ENCODE measurements around the gene MPC1. TPM values are rescaled to one million over a fixed set of nuclear protein-coding genes. Genes with fewer than 3 reads are reported as not detected.

MPC1 gene
- total RNA-seq, 3 donors from 2014 or later: 37.4 to 66.9 (median 65.7) TPM

DNA sequence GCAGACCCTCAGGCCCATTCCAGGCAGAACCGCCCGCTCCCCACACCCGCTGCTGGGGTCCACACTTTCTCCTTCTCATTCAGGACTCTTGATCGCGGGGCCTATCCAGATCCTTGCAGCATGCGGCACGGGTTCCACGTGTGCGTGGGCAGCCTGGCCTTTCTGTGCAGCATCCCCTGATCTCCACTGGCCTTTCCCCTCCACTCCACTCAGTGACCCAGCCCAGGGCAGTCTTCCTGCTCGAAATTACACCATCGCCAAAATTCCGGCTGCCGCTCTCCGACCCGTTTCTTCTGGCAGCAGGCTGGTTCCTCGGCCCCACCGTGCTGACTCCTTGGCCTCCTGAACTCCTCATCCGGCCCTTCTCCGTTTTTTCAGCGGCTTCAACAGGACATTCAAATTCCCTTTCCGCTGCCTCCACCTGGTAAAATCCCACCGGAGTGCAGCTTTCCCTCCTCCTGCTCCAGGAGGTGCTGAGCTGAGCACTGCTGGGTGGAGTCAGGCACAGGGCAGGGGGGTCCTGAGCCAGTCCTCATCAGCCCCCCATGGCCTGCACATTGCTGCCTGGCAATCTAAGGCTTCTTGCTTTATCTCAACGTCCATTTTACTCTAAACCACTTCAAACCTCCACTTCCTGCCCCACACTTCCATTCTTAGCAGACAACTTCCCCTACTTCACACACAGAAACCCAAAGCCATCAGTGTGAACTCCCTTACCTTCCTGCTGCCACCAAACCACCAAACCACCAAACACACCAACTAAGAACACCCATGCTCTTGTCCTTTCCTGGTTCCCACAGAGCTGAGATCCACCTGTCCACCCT, 49.4 kb downstream of the MPC1 start:
- Histone ChIP-seq H3K4me3 (peak overlapping the region in 1 of 3 donors; percentile 26), H3K9me3 (no peaks in the 10 kb centered on the region), H3K27me3 (no peaks in the 10 kb centered on the region), H3K4me1 (no peaks in the 10 kb centered on the region), H3K27ac (no peak overlapping the region), H3K36me3 (no peaks in the 10 kb centered on the region)
- DNase-seq (ENCODE audit: low spot score in 2 of 2): no peak
- intact Hi-C loops (cut with DNase I; ENCODE audit: low total_unique reads): no loop called here
- TF ChIP-seq POLR2AphosphoS5 (IDR thresholded peaks at IDR 0.05) (no peak), POLR2A (IDR thresholded peaks at IDR 0.05) (no peak)
- TF ChIP-seq, protein P1, sequence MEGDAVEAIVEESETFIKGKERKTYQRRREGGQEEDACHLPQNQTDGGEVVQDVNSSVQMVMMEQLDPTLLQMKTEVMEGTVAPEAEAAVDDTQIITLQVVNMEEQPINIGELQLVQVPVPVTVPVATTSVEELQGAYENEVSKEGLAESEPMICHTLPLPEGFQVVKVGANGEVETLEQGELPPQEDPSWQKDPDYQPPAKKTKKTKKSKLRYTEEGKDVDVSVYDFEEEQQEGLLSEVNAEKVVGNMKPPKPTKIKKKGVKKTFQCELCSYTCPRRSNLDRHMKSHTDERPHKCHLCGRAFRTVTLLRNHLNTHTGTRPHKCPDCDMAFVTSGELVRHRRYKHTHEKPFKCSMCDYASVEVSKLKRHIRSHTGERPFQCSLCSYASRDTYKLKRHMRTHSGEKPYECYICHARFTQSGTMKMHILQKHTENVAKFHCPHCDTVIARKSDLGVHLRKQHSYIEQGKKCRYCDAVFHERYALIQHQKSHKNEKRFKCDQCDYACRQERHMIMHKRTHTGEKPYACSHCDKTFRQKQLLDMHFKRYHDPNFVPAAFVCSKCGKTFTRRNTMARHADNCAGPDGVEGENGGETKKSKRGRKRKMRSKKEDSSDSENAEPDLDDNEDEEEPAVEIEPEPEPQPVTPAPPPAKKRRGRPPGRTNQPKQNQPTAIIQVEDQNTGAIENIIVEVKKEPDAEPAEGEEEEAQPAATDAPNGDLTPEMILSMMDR (IDR thresholded peaks at IDR 0.05): no peak

DNA sequence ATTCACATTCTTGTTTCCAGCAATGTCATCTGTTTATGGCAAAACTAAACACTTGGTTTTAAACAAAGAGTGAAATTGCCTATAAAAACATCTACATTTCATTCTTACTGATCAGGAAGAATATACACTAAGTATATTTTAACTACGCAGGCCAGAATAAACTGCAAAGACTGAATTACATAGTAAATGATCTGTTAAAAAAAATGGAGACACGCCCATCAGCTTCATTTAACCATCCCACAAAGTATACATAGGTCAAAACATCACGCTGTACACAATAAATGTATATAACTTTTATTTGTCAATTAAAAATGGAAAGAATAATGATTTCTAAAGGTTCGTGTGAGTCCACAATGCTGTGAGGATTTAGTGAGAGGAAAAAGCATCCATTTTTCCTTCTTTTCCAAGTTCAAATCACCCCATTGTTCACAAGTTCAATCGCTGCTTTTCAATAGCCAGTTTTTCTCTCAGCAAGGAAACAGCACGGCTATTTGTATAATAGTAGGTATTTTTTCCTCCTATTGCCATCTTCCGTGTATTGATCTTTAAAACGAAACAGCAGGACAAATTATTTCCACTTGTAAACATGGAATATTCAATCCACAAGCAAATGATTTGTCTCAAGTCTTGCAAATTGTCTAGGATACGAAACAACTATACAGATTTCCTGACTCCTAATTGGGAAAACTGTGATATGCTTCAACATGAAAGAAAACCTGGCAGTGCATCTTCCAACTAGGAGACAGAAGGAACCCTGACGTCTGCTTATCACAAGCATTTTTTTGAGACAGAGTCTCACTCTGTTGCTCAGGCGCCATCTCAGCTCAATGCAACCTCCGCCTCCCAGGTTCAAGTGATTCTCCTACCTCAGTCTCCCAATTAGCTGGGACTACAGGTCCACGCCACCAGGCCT, 51.0 kb downstream of the MPC1 start:
- Histone ChIP-seq H3K9me3 (no peaks in the 10 kb centered on the region), H3K36me3 (no peaks in the 10 kb centered on the region), H3K4me1 (no peaks in the 10 kb centered on the region), H3K27me3 (no peaks in the 10 kb centered on the region), H3K4me3 (no peak overlapping the region), H3K27ac (no peak overlapping the region)
- TF ChIP-seq, protein P1 (IDR thresholded peaks at IDR 0.05): no peak
- TF ChIP-seq POLR2A (IDR thresholded peaks at IDR 0.05) (no peak), POLR2AphosphoS5 (IDR thresholded peaks at IDR 0.05) (no peak)
- intact Hi-C loops (cut with DNase I; ENCODE audit: low total_unique reads): no loop called here
- no peak for DNase-seq (ENCODE audit: low spot score in 2 of 2)

DNA sequence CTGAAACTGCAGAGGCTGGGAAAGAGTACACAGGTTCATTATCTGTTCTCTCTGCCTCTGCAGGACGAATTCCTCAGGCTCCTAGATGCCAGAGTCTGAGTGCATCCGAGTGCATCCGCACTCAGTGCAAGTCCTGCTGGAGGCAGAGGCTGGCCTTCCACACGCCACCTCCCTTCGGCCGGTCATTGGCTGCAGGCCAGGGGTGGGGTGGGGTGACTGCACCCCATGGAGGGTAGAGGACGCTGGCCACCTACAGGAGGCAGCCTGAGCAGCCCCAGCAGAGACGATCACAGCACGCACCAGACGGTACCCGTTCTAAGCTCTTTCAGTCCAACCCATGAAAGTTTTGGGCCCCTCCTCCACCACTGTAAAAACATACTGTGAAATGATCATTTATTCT, 52.1 kb downstream of the MPC1 start:
- intact Hi-C loops (cut with DNase I; ENCODE audit: low total_unique reads): no loop called here
- H3K27me3 ChIP-seq: no peaks in the 10 kb centered on the region
- no peak overlapping the region for H3K4me3 ChIP-seq
- TF ChIP-seq POLR2AphosphoS5 (IDR thresholded peaks at IDR 0.05) (no peak), POLR2A (IDR thresholded peaks at IDR 0.05) (no peak)
- TF ChIP-seq, protein P1 (IDR thresholded peaks at IDR 0.05): no peak
- H3K4me1 ChIP-seq: no peaks in the 10 kb centered on the region
- H3K36me3 ChIP-seq: no peaks in the 10 kb centered on the region
- H3K27ac ChIP-seq: no peak overlapping the region
- DNase-seq (ENCODE audit: low spot score in 2 of 2): no peak
- no peaks in the 10 kb centered on the region for H3K9me3 ChIP-seq

DNA sequence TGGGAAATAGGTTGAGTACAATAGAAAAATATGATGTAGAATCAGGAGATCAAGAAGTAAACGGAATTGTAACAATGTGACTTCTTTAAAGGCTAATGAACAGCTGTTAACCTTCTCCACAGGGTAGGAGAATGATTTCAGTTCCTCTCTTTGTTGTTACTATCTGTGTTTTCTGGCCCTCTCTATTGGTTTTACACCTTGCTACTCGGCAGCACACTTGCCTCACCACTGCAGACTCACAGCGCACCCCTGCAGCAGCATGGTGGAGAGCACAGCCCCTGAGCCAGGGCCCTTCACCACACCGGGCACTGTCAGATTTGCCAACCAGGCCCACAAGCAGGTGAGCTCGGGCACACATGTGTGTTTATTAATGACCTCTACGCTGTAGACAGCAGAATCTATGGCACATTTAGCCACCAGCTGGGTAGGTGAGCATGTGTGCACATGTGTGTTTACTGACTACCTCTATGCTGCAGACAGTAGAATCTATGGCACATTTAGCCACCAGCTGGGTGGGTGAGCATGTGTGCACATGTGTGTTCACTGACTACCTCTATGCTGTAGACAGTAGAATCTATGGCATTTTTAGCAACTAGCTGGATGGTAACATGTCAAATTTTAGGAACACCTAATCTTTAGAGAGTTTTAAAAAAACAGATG, 57.2 kb downstream of the MPC1 start:
- no peaks in the 10 kb centered on the region for H3K36me3 ChIP-seq
- no peak for DNase-seq (ENCODE audit: low spot score in 2 of 2)
- H3K4me3 ChIP-seq: no peak overlapping the region
- H3K9me3 ChIP-seq: no peaks in the 10 kb centered on the region
- H3K27ac ChIP-seq: no peak overlapping the region
- no peaks in the 10 kb centered on the region for H3K27me3 ChIP-seq
- no peak for TF ChIP-seq POLR2AphosphoS5 (IDR thresholded peaks at IDR 0.05)
- no peak for TF ChIP-seq POLR2A (IDR thresholded peaks at IDR 0.05)
- TF ChIP-seq, protein P1 (IDR thresholded peaks at IDR 0.05): no peak
- no peaks in the 10 kb centered on the region for H3K4me1 ChIP-seq
- intact Hi-C loops (cut with DNase I; ENCODE audit: low total_unique reads): loop anchor here (2.0 kb wide), 1 partner anchor 17 kb away; the partner anchor contains the start of gene PRR18

Measured in breast epithelium (tissue), 4 donors.